H9 (cell line): Measurements from ENCODE around the gene COL18A1. TPM values are rescaled to one million over a fixed set of nuclear protein-coding genes. Genes with fewer than 3 reads are reported as not detected.

Experiments
- DNase-seq: peaks from one replicate; pipeline ENCODE4 v3.0.0-alpha.2; 2017
- H2AFZ ChIP-seq: one replicate; pipeline ENCODE4 v1.6.1; 2013; ENCODE audit warnings: mild to moderate bottlenecking, low read length, control low read depth, moderate library complexity
- H2AK5ac ChIP-seq: 2 replicates; pipeline ENCODE4 v1.6.1; 2013; ENCODE audit warnings: low read length, control low read depth, mixed read lengths; ENCODE audit not compliant: insufficient read length
- H2BK120ac ChIP-seq: one replicate; pipeline ENCODE4 v1.6.1; 2013; ENCODE audit warnings: low read depth, mild to moderate bottlenecking, low read length, control low read depth, inconsistent platforms; ENCODE audit not compliant: poor library complexity, severe bottlenecking
- H2BK12ac ChIP-seq: 2 replicates; pipeline ENCODE4 v1.6.1; 2013; ENCODE audit warnings: low read length, control low read depth, mixed read lengths, low read depth; ENCODE audit not compliant: insufficient read length
- H2BK15ac ChIP-seq: 2 replicates; pipeline ENCODE4 v1.6.1; 2013; ENCODE audit warnings: low read depth, low read length, control low read depth
- H2BK20ac ChIP-seq: one replicate; pipeline ENCODE4 v1.6.1; 2013; ENCODE audit warnings: low read depth, mild to moderate bottlenecking, low read length, control low read depth, inconsistent platforms; ENCODE audit not compliant: poor library complexity, severe bottlenecking
- H2BK5ac ChIP-seq: 2 replicates; pipeline ENCODE4 v1.6.1; 2013; ENCODE audit warnings: low read length, control low read depth, mixed read lengths; ENCODE audit not compliant: insufficient read length
- H3K14ac ChIP-seq: 2 replicates; pipeline ENCODE4 v1.6.1; 2013; ENCODE audit warnings: low read length, control low read depth; ENCODE audit not compliant: insufficient read depth
- H3K18ac ChIP-seq: 2 replicates; pipeline ENCODE4 v1.6.1; 2013; ENCODE audit warnings: low read depth, mild to moderate bottlenecking, mixed read lengths, low read length, control low read depth; ENCODE audit not compliant: insufficient read length
- H3K23ac ChIP-seq: 2 replicates; pipeline ENCODE4 v1.6.1; 2013; ENCODE audit warnings: low read length, control low read depth, mixed read lengths, low read depth; ENCODE audit not compliant: insufficient read length
- H3K23me2 ChIP-seq: 2 replicates; pipeline ENCODE4 v1.6.1; 2013; ENCODE audit warnings: low read depth, mild to moderate bottlenecking, mixed read lengths, low read length, control low read depth; ENCODE audit not compliant: insufficient read length, poor library complexity, severe bottlenecking
- H3K27ac ChIP-seq: 2 replicates; pipeline ENCODE4 v1.5.1; 2013; ENCODE audit warnings: low read length, control low read depth, mixed read lengths, low read depth; ENCODE audit not compliant: insufficient read length
- H3K27me3 ChIP-seq: 2 replicates; pipeline ENCODE4 v1.6.1; 2013; ENCODE audit warnings: low read length, control low read depth, inconsistent platforms; ENCODE audit not compliant: insufficient read depth
- H3K4ac ChIP-seq: 2 replicates; pipeline ENCODE4 v1.6.1; 2013; ENCODE audit warnings: low read depth, mild to moderate bottlenecking, control low read depth, inconsistent platforms, low read length, moderate library complexity
- H3K4me1 ChIP-seq: 2 replicates; pipeline ENCODE4 v1.6.1; 2013; ENCODE audit warnings: low read length, control low read depth, inconsistent platforms; ENCODE audit not compliant: insufficient read depth
- H3K4me2 ChIP-seq: 2 replicates; pipeline ENCODE4 v1.6.1; 2013; ENCODE audit warnings: low read length, control low read depth, mixed read lengths; ENCODE audit not compliant: insufficient read length, insufficient read depth
- H3K56ac ChIP-seq: 2 replicates; pipeline ENCODE4 v1.6.1; 2013; ENCODE audit warnings: low read depth, mild to moderate bottlenecking, mixed read lengths, low read length, control low read depth; ENCODE audit not compliant: insufficient read length
- H3K79me1 ChIP-seq: 2 replicates; pipeline ENCODE4 v1.6.1; 2013; ENCODE audit warnings: low read depth, mild to moderate bottlenecking, moderate library complexity, low read length, control low read depth, inconsistent platforms; ENCODE audit not compliant: insufficient read depth, poor library complexity, severe bottlenecking
- H3K79me2 ChIP-seq: 2 replicates; pipeline ENCODE4 v1.6.1; 2013; ENCODE audit warnings: low read length, control low read depth, inconsistent platforms; ENCODE audit not compliant: insufficient read depth
- H3K9ac ChIP-seq: 2 replicates; pipeline ENCODE4 v1.6.1; 2013; ENCODE audit warnings: low read length, control low read depth, mixed read lengths; ENCODE audit not compliant: insufficient read length; ENCODE audit errors: extremely low read depth
- H3K9me3 ChIP-seq: one replicate; pipeline ENCODE4 v1.6.1; 2013; ENCODE audit warnings: low read depth, low read length, inconsistent platforms; ENCODE audit not compliant: control insufficient read depth
- H3T11ph ChIP-seq: one replicate; pipeline ENCODE4 v1.6.1; 2013; ENCODE audit warnings: mild to moderate bottlenecking, low read length, control low read depth, inconsistent platforms
- H4K20me1 ChIP-seq: one replicate; pipeline ENCODE4 v1.6.1; 2013; ENCODE audit not compliant: control insufficient read depth, insufficient read length, insufficient read depth
- H4K5ac ChIP-seq: 2 replicates; pipeline ENCODE4 v1.6.1; 2013; ENCODE audit warnings: low read depth, mild to moderate bottlenecking, mixed read lengths, low read length, control low read depth; ENCODE audit not compliant: insufficient read length
- H4K8ac ChIP-seq: replicated peaks from 2 replicates; pipeline ENCODE4 v1.6.1; 2013; ENCODE audit warnings: low read length, control low read depth, mixed read lengths, low read depth; ENCODE audit not compliant: insufficient read length
- H4K91ac ChIP-seq: 2 replicates; pipeline ENCODE4 v1.6.1; 2013; ENCODE audit warnings: low read depth, mild to moderate bottlenecking, moderate library complexity, mixed read lengths, low read length, control low read depth; ENCODE audit not compliant: insufficient read length
- H3K27ac Mint-ChIP-seq, 3 experiments: 2 replicates in 2 of 3; 3 replicates in 1 of 3; pipeline ENCODE4 v1.8.0; 2020 to 2021; ENCODE audit warnings: mixed read lengths in 3 of 3, mild to moderate bottlenecking in 1 of 3, moderate library complexity in 1 of 3
- H3K27me3 Mint-ChIP-seq: 2 replicates; pipeline ENCODE4 v1.8.0; 2021; ENCODE audit warnings: low read depth, mild to moderate bottlenecking, moderate library complexity, mixed read lengths
- H3K36me3 Mint-ChIP-seq, 3 experiments: 2 replicates in 2 of 3; 3 replicates in 1 of 3; pipeline ENCODE4 v1.8.0; 2020 to 2021; ENCODE audit warnings: low read depth in 3 of 3, mixed read lengths in 3 of 3; ENCODE audit not compliant: insufficient read depth in 1 of 3
- H3K4me1 Mint-ChIP-seq, 2 experiments: 2 replicates each; pipeline ENCODE4 v1.8.0; 2020; ENCODE audit warnings: mixed read lengths in 2 of 2
- H3K4me3 Mint-ChIP-seq, 2 experiments: 2 replicates in 1 of 2; 3 replicates in 1 of 2; pipeline ENCODE4 v1.8.0; 2020 to 2021; ENCODE audit warnings: mild to moderate bottlenecking in 2 of 2, mixed read lengths in 2 of 2, moderate library complexity in 1 of 2
- H3K9me3 Mint-ChIP-seq, 2 experiments: 2 replicates in 1 of 2; 3 replicates in 1 of 2; pipeline ENCODE4 v1.8.0; 2020; ENCODE audit warnings: mild to moderate bottlenecking in 2 of 2, mixed read lengths in 2 of 2, moderate library complexity in 1 of 2
- CTCF ChIP-seq: fragments of 200-600 bp; sonication (generic); conservative IDR thresholded peaks from 3 replicates; pipeline ENCODE4 v1.8.0; 2021; ENCODE audit warnings: antibody characterized with exemption, mild to moderate bottlenecking
- WGBS: extraction: QIAGEN DNeasy Blood & Tissue Kit; methylation state at CpG from one replicate; pipeline ENCODE4 v1.1.7; 2013; ENCODE audit warnings: missing lambda C conversion rate, low lambda C conversion rate, mixed read lengths; ENCODE audit not compliant: insufficient read length; ENCODE audit errors: extremely low coverage; 5-methylcytosine and 5-hydroxymethylcytosine counted together
- total RNA-seq: library from RNA; stranded (reverse); gene quantifications from 2 replicates; pipeline ENCODE4 v1.2.1, GENCODE V29; 2021

The COL18A1 gene
- total RNA-seq, 1 experiment from 2014 or later, result 232 TPM

- H3K9ac ChIP-seq, result no peak overlapping the region
These were observed 38.5 kb upstream of the COL18A1 start for GRCh38 chr21:45366476-45366875.

More at GRCh38 chr21:45366476-45366875, 38.5 kb upstream of the COL18A1 start:
- Mint-ChIP-seq H3K27ac (peak overlapping the region; percentile 7 to 72 (median 70); a peak in 4 of 7 replicates), H3K4me3 (no peak overlapping the region), H3K4me1 (peaks cover 51 to 61% of the 10 kb centered on the region in 2 experiments), H3K27me3 (peaks cover 9% of the 10 kb centered on the region), H3K36me3 (no peaks in the 10 kb centered on the region), H3K9me3 (0 out of 5 replicates have a peak, but pooled peaks cover 0 to 2% of the 10 kb centered on the region in 2 experiments)
- Histone ChIP-seq H2BK20ac (no peak overlapping the region), H2AK5ac (no peak overlapping the region), H4K20me1 (no peaks in the 10 kb centered on the region), H3K14ac (0 out of 2 replicates have a peak overlapping the region, but pooled peaks have one; percentile 9), H2BK12ac (peak overlapping the region; percentile 78), H3K4me1 (peaks cover 2% of the 10 kb centered on the region; the same call in 1 of the 2 replicates), H3K18ac (peak overlapping the region; percentile 67), H3K27ac (no peak overlapping the region), H3K4ac (peak overlapping the region; percentile 78), H3T11ph (no peak overlapping the region), H2BK5ac (no peak overlapping the region), H3K9me3 (no peaks in the 10 kb centered on the region), H3K56ac (no peak overlapping the region), H2AFZ (no peak overlapping the region), H3K23ac (no peak overlapping the region), H3K79me2 (no peaks in the 10 kb centered on the region), H2BK120ac (no peak overlapping the region), H3K79me1 (no peaks in the 10 kb centered on the region), H3K4me2 (no peak overlapping the region), H3K27me3 (no peaks in the 10 kb centered on the region), H3K23me2 (no peaks in the 10 kb centered on the region), H2BK15ac (no peak overlapping the region), H4K5ac (no peak overlapping the region), H4K8ac (no peak overlapping the region), H4K91ac (no peak overlapping the region)
- DNase-seq, result no peak
- no CpG with 5 or more reads among the region's 17 CpGs for WGBS
- TF ChIP-seq CTCF, result no peak
